ENCODE data around the gene TXNDC2.

DNA sequence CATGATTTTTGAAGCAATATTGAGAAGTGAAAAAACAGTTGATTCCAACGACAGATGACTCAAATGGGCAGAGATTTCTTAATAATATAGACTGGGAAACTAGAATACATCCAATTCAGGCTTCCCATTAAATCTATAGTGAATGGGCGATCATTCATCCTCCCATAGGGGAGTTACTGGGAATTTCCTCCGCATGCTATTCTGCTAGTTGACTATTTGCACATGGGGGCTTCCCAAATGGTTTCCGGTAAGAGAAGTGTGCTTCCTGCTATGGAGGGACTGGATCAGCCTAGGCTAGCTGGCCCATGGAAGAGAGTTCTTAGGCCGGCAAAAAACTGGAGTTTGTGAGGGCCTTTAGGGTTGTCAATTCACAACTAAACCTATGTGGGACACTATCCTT lies 25.5 kb downstream of the TXNDC2 start:
- TF ChIP-seq, protein P1, sequence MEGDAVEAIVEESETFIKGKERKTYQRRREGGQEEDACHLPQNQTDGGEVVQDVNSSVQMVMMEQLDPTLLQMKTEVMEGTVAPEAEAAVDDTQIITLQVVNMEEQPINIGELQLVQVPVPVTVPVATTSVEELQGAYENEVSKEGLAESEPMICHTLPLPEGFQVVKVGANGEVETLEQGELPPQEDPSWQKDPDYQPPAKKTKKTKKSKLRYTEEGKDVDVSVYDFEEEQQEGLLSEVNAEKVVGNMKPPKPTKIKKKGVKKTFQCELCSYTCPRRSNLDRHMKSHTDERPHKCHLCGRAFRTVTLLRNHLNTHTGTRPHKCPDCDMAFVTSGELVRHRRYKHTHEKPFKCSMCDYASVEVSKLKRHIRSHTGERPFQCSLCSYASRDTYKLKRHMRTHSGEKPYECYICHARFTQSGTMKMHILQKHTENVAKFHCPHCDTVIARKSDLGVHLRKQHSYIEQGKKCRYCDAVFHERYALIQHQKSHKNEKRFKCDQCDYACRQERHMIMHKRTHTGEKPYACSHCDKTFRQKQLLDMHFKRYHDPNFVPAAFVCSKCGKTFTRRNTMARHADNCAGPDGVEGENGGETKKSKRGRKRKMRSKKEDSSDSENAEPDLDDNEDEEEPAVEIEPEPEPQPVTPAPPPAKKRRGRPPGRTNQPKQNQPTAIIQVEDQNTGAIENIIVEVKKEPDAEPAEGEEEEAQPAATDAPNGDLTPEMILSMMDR (conservative IDR thresholded peaks at IDR 0.05; ENCODE audit: low read depth, low read length): no peak
- no peak for TF ChIP-seq POLR2A (IDR thresholded peaks at IDR 0.05; ENCODE audit: low read depth, low read length)
